HepG2 (cell line): ENCODE data around the gene OPA3. TPM values are rescaled to one million over a fixed set of nuclear protein-coding genes. Genes with fewer than 3 reads are reported as not detected.
A peak's percentile ranks its signal among the peaks of the same experiment; 100 is the strongest.

Source experiments
- CAMTA2 ChIP-seq: sonication (generic); formaldehyde crosslinking; IDR thresholded peaks from 2 replicates; pipeline ENCODE4 v1.4.0; 2020; ENCODE audit warnings: mild to moderate bottlenecking, missing genetic modification reagents, borderline replicate concordance
- CBX1 ChIP-seq: IDR thresholded peaks from one replicate; pipeline ENCODE4 v1.6.1; 2016; ENCODE audit warnings: antibody characterized with exemption, low read depth
- CTCF ChIP-seq: sonication (generic); formaldehyde crosslinking; IDR thresholded peaks from 2 replicates; pipeline ENCODE4 v1.5.0; 2020; ENCODE audit warnings: mild to moderate bottlenecking, missing genetic modification reagents, moderate library complexity
- DMAP1 ChIP-seq: IDR thresholded peaks from 2 replicates; pipeline ENCODE4 v1.6.1; 2016
- ESRRA ChIP-seq: sonication (generic); formaldehyde crosslinking; IDR thresholded peaks from 2 replicates; pipeline ENCODE4 v1.5.1; 2020; ENCODE audit warnings: mild to moderate bottlenecking, low read depth, missing genetic modification reagents
- FOXJ3 ChIP-seq: sonication (generic); formaldehyde crosslinking; IDR thresholded peaks from 2 replicates; pipeline ENCODE4 v1.4.0; 2020; ENCODE audit warnings: missing genetic modification reagents, mild to moderate bottlenecking, borderline replicate concordance
- FOXM1 ChIP-seq: sonication (generic); formaldehyde crosslinking; IDR thresholded peaks from 2 replicates; pipeline ENCODE4 v1.5.0; 2020; ENCODE audit warnings: missing genetic modification reagents
- HOXA9 ChIP-seq: sonication (generic); formaldehyde crosslinking; IDR thresholded peaks from 2 replicates; pipeline ENCODE4 v1.8.1; 2022; ENCODE audit warnings: missing genetic modification reagents, mild to moderate bottlenecking, moderate library complexity, borderline replicate concordance
- IKZF1 ChIP-seq: fragments of 450-650 bp; IDR thresholded peaks from 2 replicates; pipeline ENCODE4 v1.7.1; 2016
- JDP2 ChIP-seq: sonication (generic); formaldehyde crosslinking; IDR thresholded peaks from 2 replicates; pipeline ENCODE4 v1.8.1; 2022; ENCODE audit warnings: missing genetic modification reagents, borderline replicate concordance
- JUNB ChIP-seq: sonication (generic); formaldehyde crosslinking; IDR thresholded peaks from 2 replicates; pipeline ENCODE4 v1.8.0; 2022; ENCODE audit warnings: missing genetic modification reagents, mild to moderate bottlenecking, borderline replicate concordance
- PATZ1 ChIP-seq: sonication (generic); formaldehyde crosslinking; IDR thresholded peaks from 2 replicates; pipeline ENCODE4 v1.4.0; 2020; ENCODE audit warnings: missing genetic modification reagents
- POLR2A ChIP-seq, 2 experiments: IDR thresholded peaks; 2 replicates each; pipeline ENCODE4 v1.6.1; 2011; ENCODE audit warnings: low read depth in 2 of 2, low read length in 2 of 2, mild to moderate bottlenecking in 1 of 2, moderate library complexity in 1 of 2; ENCODE audit not compliant: insufficient read depth in 1 of 2
- RELA ChIP-seq: sonication (generic); formaldehyde crosslinking; IDR thresholded peaks from 2 replicates; pipeline ENCODE4 v1.4.0; 2020; ENCODE audit warnings: missing genetic modification reagents
- RFX3 ChIP-seq: IDR thresholded peaks from 2 replicates; pipeline ENCODE4 v1.6.1; 2016; ENCODE audit warnings: missing biosample characterization, missing genetic modification reagents
- TCF7 ChIP-seq: sonication (generic); IDR thresholded peaks from 2 replicates; pipeline ENCODE4 v1.6.1; 2016; ENCODE audit warnings: antibody characterized with exemption, low read depth
- YY1 ChIP-seq: IDR thresholded peaks from 2 replicates; pipeline ENCODE4 v1.6.1; 2011; ENCODE audit warnings: low read length, low read depth, moderate library complexity, mild to moderate bottlenecking; ENCODE audit not compliant: insufficient read depth, insufficient replicate concordance
- ZBTB14 ChIP-seq: sonication (generic); formaldehyde crosslinking; IDR thresholded peaks from 2 replicates; pipeline ENCODE4 v1.4.0; 2020; ENCODE audit warnings: missing genetic modification reagents
- ZNF136 ChIP-seq: sonication (generic); formaldehyde crosslinking; IDR thresholded peaks from 2 replicates; pipeline ENCODE4 v1.8.1; 2022; ENCODE audit warnings: low read depth, mild to moderate bottlenecking, moderate library complexity, missing genetic modification reagents
- ZNF280D ChIP-seq: sonication (generic); formaldehyde crosslinking; IDR thresholded peaks from 2 replicates; pipeline ENCODE4 v1.5.1; 2020; ENCODE audit warnings: mild to moderate bottlenecking, missing genetic modification reagents
- ZNF317 ChIP-seq: sonication (generic); formaldehyde crosslinking; IDR thresholded peaks from 2 replicates; pipeline ENCODE4 v1.5.0; 2020; ENCODE audit warnings: mild to moderate bottlenecking, missing genetic modification reagents
- ZNF354B ChIP-seq: sonication (generic); formaldehyde crosslinking; IDR thresholded peaks from 2 replicates; pipeline ENCODE4 v1.8.0; 2022; ENCODE audit warnings: mild to moderate bottlenecking, missing genetic modification reagents
- ZNF607 ChIP-seq: sonication (generic); formaldehyde crosslinking; IDR thresholded peaks from 2 replicates; pipeline ENCODE4 v1.5.1; 2020; ENCODE audit warnings: missing genetic modification reagents, mild to moderate bottlenecking, borderline replicate concordance
- polyA plus RNA-seq, 8 experiments: library from polyadenylated mRNA; depleted of rRNA in 3 of 8; stranded (reverse) in 7 of 8; unstranded in 1 of 8; fragments of >200 nt; fragmentation: Illumina TruSeq in 4 of 8; extraction: Trizol in 4 of 8; gene quantifications; 2 replicates each; pipeline versions ENCODE4 v1.2.1 to v1.2.3, GENCODE V29; 2011 to 2016; ENCODE audit warnings: low read depth in 4 of 8, missing spikeins in 1 of 8, mixed read lengths in 1 of 8; ENCODE audit not compliant: insufficient read depth in 1 of 8
- total RNA-seq, 5 experiments: library from RNA; depleted of rRNA; stranded (reverse); fragments of >200 nt; fragmentation: Illumina TruSeq; extraction: Trizol; gene quantifications; 2 replicates each; pipeline ENCODE4 v1.2.3, GENCODE V29; 2016; ENCODE audit warnings: low read depth in 1 of 5

The OPA3 gene
- total and polyA plus RNA-seq, 2 of the 13 experiments (the other 11 are each of a cell fraction or from before 2014, with no cell fraction given): 8.3 to 17.7 TPM

- TF ChIP-seq TCF7 (no peak), IKZF1 (no peak), RFX3 (CRISPR knock-in tag) (no peak), PATZ1 (CRISPR knock-in tag) (no peak), ZNF317 (CRISPR knock-in tag) (peak; percentile 54; the same call in 1 of the 2 replicates), CBX1 (peak; percentile 53), ZBTB14 (no peak), JDP2 (CRISPR knock-in tag) (no peak), CTCF (CRISPR knock-in tag) (peak; percentile 99), JUNB (CRISPR knock-in tag) (no peak), YY1 (peak; percentile 41), FOXJ3 (CRISPR knock-in tag) (no peak), FOXM1 (CRISPR knock-in tag) (no peak), POLR2A (IDR thresholded peaks at IDR 0.05; ENCODE audit: insufficient read depth in 1 of 2, low read depth in 2 of 2, low read length in 2 of 2) (no peak), ESRRA (0 out of 2 replicates have a peak, but pooled peaks have one; percentile 51), ZNF354B (CRISPR knock-in tag) (no peak), ZNF607 (CRISPR knock-in tag) (no peak), ZNF280D (CRISPR knock-in tag) (no peak), RELA (CRISPR knock-in tag) (0 out of 2 replicates have a peak, but pooled peaks have one; percentile 75), DMAP1 (CRISPR knock-in tag) (peak; percentile 67), HOXA9 (0 out of 2 replicates have a peak, but pooled peaks have one; percentile 50), ZNF136 (CRISPR knock-in tag) (0 out of 2 replicates have a peak, but pooled peaks have one; percentile 79), CAMTA2 (CRISPR knock-in tag) (0 out of 2 replicates have a peak, but pooled peaks have one; percentile 35)
Observed at GRCh38 chr19:45591004-45591637, 6.5 kb upstream of the OPA3 start (continued).
